ENCODE measurements around the gene IL16. TPM values are rescaled to one million over a fixed set of nuclear protein-coding genes. Genes with fewer than 3 reads are reported as not detected.

IL16 gene
- total RNA-seq, 1 experiment from 2014 or later: 1.8 TPM

DNA sequence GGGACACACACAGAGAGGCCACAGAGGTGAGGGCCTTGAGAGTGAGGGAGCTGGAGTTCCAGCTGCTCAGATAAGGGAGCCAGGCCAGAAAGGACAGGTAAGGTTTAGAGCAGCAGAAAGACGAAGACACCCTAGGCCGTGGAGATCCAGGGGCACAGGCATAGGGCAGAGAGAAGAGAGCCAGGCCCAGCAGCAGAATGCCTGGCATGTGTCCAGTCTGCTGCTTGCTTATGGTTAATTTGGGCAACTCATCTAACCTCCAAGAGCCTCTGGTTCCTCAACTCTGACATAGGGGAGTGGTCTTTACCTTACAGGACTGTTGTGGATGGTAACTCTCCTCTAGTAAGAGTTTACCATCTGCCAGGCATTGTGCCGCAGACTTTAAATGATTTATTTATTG is 91.4 kb downstream of the IL16 start:
- TF ChIP-seq EZH2 (IDR thresholded peaks at IDR 0.05; ENCODE audit: borderline replicate concordance, low read depth, low read length, poor library complexity, severe bottlenecking): no peak
- TF ChIP-seq, protein P1, sequence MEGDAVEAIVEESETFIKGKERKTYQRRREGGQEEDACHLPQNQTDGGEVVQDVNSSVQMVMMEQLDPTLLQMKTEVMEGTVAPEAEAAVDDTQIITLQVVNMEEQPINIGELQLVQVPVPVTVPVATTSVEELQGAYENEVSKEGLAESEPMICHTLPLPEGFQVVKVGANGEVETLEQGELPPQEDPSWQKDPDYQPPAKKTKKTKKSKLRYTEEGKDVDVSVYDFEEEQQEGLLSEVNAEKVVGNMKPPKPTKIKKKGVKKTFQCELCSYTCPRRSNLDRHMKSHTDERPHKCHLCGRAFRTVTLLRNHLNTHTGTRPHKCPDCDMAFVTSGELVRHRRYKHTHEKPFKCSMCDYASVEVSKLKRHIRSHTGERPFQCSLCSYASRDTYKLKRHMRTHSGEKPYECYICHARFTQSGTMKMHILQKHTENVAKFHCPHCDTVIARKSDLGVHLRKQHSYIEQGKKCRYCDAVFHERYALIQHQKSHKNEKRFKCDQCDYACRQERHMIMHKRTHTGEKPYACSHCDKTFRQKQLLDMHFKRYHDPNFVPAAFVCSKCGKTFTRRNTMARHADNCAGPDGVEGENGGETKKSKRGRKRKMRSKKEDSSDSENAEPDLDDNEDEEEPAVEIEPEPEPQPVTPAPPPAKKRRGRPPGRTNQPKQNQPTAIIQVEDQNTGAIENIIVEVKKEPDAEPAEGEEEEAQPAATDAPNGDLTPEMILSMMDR (conservative IDR thresholded peaks at IDR 0.05; ENCODE audit: low read depth, low read length): no peak
- intact Hi-C loops (cut with micrococcal nuclease; ENCODE audit: unreplicated experiment): no loop called here
- DNase-seq (ENCODE audit: low spot score): no peak
- Histone ChIP-seq H3K4me1 (ENCODE audit: insufficient read depth, low read length, poor library complexity, severe bottlenecking) (no peaks in the 10 kb centered on the region), H3K27ac (ENCODE audit: low read depth, low read length, poor library complexity, severe bottlenecking) (no peak overlapping the region), H3K9me3 (ENCODE audit: low read depth, low read length, poor library complexity, severe bottlenecking) (no peaks in the 10 kb centered on the region), H3K4me3 (ENCODE audit: low read depth, low read length, poor library complexity, severe bottlenecking) (no peak overlapping the region), H3K36me3 (ENCODE audit: insufficient read depth, low read length, poor library complexity, severe bottlenecking) (no peaks in the 10 kb centered on the region), H3K27me3 (replicated peaks; ENCODE audit: insufficient read depth, low read depth, low read length, poor library complexity) (no peaks in the 10 kb centered on the region)
- POLR2A ChIA-PET (ENCODE audit: low non-redundant PET): no interaction called here
- CTCF ChIA-PET: no interaction called here
- no TSS peak for BruUV-seq (replicated peaks)

DNA sequence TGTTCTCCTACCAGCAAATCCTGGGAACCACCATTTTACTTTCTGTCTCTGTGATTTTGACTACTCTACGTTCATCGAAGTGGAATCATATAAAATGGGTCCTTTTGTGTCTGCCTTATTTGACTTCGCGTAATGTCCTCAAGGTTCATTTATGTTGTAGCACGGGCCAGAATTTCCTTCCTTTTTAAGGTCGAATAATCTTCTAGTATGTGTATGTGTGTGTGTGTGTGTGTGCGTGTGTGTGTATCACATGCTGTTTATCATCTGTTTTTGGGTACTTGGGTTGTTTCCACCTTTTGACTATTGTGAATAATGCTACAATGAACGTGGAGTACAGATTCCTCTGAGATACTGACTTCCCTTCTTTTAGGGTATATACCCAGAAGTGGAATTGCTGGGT is 91.9 kb downstream of the IL16 start:
- Histone ChIP-seq H3K27ac (ENCODE audit: low read depth, low read length, poor library complexity, severe bottlenecking) (no peak overlapping the region), H3K4me1 (ENCODE audit: insufficient read depth, low read length, poor library complexity, severe bottlenecking) (no peaks in the 10 kb centered on the region), H3K27me3 (replicated peaks; ENCODE audit: insufficient read depth, low read depth, low read length, poor library complexity) (no peaks in the 10 kb centered on the region), H3K9me3 (ENCODE audit: low read depth, low read length, poor library complexity, severe bottlenecking) (no peaks in the 10 kb centered on the region), H3K36me3 (ENCODE audit: insufficient read depth, low read length, poor library complexity, severe bottlenecking) (no peaks in the 10 kb centered on the region), H3K4me3 (ENCODE audit: low read depth, low read length, poor library complexity, severe bottlenecking) (no peak overlapping the region)
- DNase-seq (ENCODE audit: low spot score): no peak
- intact Hi-C loops (cut with micrococcal nuclease; ENCODE audit: unreplicated experiment): no loop called here
- ChIA-PET CTCF (no interaction called here), POLR2A (ENCODE audit: low non-redundant PET) (no interaction called here)
- BruUV-seq (replicated peaks): no TSS peak
- TF ChIP-seq EZH2 (IDR thresholded peaks at IDR 0.05; ENCODE audit: borderline replicate concordance, low read depth, low read length, poor library complexity, severe bottlenecking): no peak
- TF ChIP-seq, protein P1 (conservative IDR thresholded peaks at IDR 0.05; ENCODE audit: low read depth, low read length): no peak

DNA sequence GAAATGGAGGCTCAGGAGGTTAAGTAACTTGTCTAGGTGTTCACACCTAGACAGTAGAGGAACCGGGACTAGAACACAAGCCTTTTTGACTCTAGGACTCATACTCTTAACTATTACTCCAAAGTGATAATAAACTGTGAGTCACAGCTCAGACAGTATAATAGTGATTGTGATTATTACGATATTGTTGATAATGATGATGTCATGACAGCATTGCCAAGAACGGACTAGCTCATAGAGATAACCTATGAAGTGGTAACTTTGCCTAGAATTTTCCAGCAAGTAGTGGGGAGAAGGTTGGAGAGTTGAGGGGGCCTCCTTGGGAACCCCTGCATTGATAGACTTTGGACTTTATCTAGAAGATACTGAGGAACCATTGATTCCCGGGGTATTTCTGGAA is 93.2 kb downstream of the IL16 start:
- ChIA-PET POLR2A (ENCODE audit: low non-redundant PET) (no interaction called here), CTCF (no interaction called here)
- TF ChIP-seq EZH2 (IDR thresholded peaks at IDR 0.05; ENCODE audit: borderline replicate concordance, low read depth, low read length, poor library complexity, severe bottlenecking): no peak
- TF ChIP-seq, protein P1 (conservative IDR thresholded peaks at IDR 0.05; ENCODE audit: low read depth, low read length): no peak
- Histone ChIP-seq H3K4me3 (ENCODE audit: low read depth, low read length, poor library complexity, severe bottlenecking) (no peak overlapping the region), H3K36me3 (ENCODE audit: insufficient read depth, low read length, poor library complexity, severe bottlenecking) (no peaks in the 10 kb centered on the region), H3K27me3 (replicated peaks; ENCODE audit: insufficient read depth, low read depth, low read length, poor library complexity) (no peaks in the 10 kb centered on the region), H3K27ac (ENCODE audit: low read depth, low read length, poor library complexity, severe bottlenecking) (no peak overlapping the region), H3K9me3 (ENCODE audit: low read depth, low read length, poor library complexity, severe bottlenecking) (no peaks in the 10 kb centered on the region), H3K4me1 (ENCODE audit: insufficient read depth, low read length, poor library complexity, severe bottlenecking) (no peaks in the 10 kb centered on the region)
- BruUV-seq (replicated peaks): no TSS peak
- DNase-seq (ENCODE audit: low spot score): no peak
- intact Hi-C loops (cut with micrococcal nuclease; ENCODE audit: unreplicated experiment): no loop called here
